HFFc6 (cell line): ENCODE measurements around the gene OR56A4. TPM values are rescaled to one million over a fixed set of nuclear protein-coding genes. Genes with fewer than 3 reads are reported as not detected.
A peak's percentile ranks its signal among the peaks of the same experiment; 100 is the strongest.

ENCODE experiments used
- DNase-seq: peaks from one replicate; pipeline ENCODE4 v3.0.0-alpha.2; 2018
- H3K27ac Mint-ChIP-seq: 2 replicates; pipeline ENCODE4 v1.8.0; 2020; ENCODE audit warnings: mild to moderate bottlenecking, mixed read lengths
- H3K27me3 Mint-ChIP-seq: 2 replicates; pipeline ENCODE4 v1.8.0; 2021; ENCODE audit warnings: mild to moderate bottlenecking, moderate library complexity, mixed read lengths; ENCODE audit not compliant: insufficient read depth
- H3K36me3 Mint-ChIP-seq: 2 replicates; pipeline ENCODE4 v1.8.0; 2021; ENCODE audit warnings: low read depth, mixed read lengths
- H3K4me1 Mint-ChIP-seq: 2 replicates; pipeline ENCODE4 v1.8.0; 2020; ENCODE audit warnings: low read depth, mixed read lengths
- H3K4me3 Mint-ChIP-seq: 2 replicates; pipeline ENCODE4 v1.8.0; 2020; ENCODE audit warnings: mild to moderate bottlenecking, moderate library complexity, mixed read lengths
- H3K9me3 Mint-ChIP-seq: 2 replicates; pipeline ENCODE4 v1.8.0; 2020; ENCODE audit warnings: mild to moderate bottlenecking, mixed read lengths
- CTCF ChIP-seq: fragments of 200-600 bp; sonication (generic); IDR thresholded peaks from 2 replicates; pipeline ENCODE4 v1.5.0; 2021; ENCODE audit warnings: antibody characterized with exemption, mild to moderate bottlenecking
- total RNA-seq, 6 experiments: library from RNA; stranded (reverse); fragmentation: NEBNext Ultra II Directional; extraction: Animal tissue kit (Norgen Biotek cat#: 25700); gene quantifications; 2 replicates in 1 of 6; 3 replicates in 5 of 6; pipeline ENCODE4 v1.2.3, GENCODE V29; 2021

Gene OR56A4
- total RNA-seq, 6 experiments from 2014 or later = not detected

GRCh38 chr11:6006395-6006794 is 351 bp downstream of the OR56A4 start:
- no peak for TF ChIP-seq CTCF
- H3K4me3 Mint-ChIP-seq = no peak overlapping the region
- no peak for DNase-seq
- H3K36me3 Mint-ChIP-seq = no peaks in the 10 kb centered on the region
- peaks cover 26% of the 10 kb centered on the region for H3K9me3 Mint-ChIP-seq
- peaks cover 2% of the 10 kb centered on the region for H3K27me3 Mint-ChIP-seq
- no peak overlapping the region for H3K27ac Mint-ChIP-seq
- no peaks in the 10 kb centered on the region for H3K4me1 Mint-ChIP-seq

- H3K27me3 Mint-ChIP-seq = no peaks in the 10 kb centered on the region; the same call in 1 of the 2 replicates
These were observed 4.5 kb downstream of the OR56A4 start for GRCh38 chr11:6002202-6002699.

GRCh38 chr11:5994791-5995190 is 12.0 kb downstream of the OR56A4 start:
- H3K4me3 Mint-ChIP-seq = no peak overlapping the region
- no peak overlapping the region for H3K27ac Mint-ChIP-seq
- peaks cover 32% of the 10 kb centered on the region for H3K9me3 Mint-ChIP-seq
- H3K27me3 Mint-ChIP-seq = no peaks in the 10 kb centered on the region; the same call in 1 of the 2 replicates
- H3K36me3 Mint-ChIP-seq = no peaks in the 10 kb centered on the region
- no peak for DNase-seq
- no peaks in the 10 kb centered on the region for H3K4me1 Mint-ChIP-seq
- TF ChIP-seq CTCF = no peak

More at GRCh38 chr11:6002202-6002699, 4.5 kb downstream of the OR56A4 start:
- Mint-ChIP-seq H3K4me3 (no peak overlapping the region), H3K36me3 (no peaks in the 10 kb centered on the region), H3K4me1 (no peaks in the 10 kb centered on the region), H3K9me3 (peaks cover 34% of the 10 kb centered on the region), H3K27ac (no peak overlapping the region)
- TF ChIP-seq CTCF = no peak
- no peak for DNase-seq

GRCh38 chr11:5992604-5993251 is 14.0 kb downstream of the OR56A4 start:
- no peak for DNase-seq
- peak; percentile 61 for TF ChIP-seq CTCF
- no peaks in the 10 kb centered on the region for H3K36me3 Mint-ChIP-seq
- H3K4me3 Mint-ChIP-seq = no peak overlapping the region
- no peaks in the 10 kb centered on the region for H3K4me1 Mint-ChIP-seq
- no peaks in the 10 kb centered on the region; the same call in 1 of the 2 replicates for H3K27me3 Mint-ChIP-seq
- H3K9me3 Mint-ChIP-seq = peaks cover 28% of the 10 kb centered on the region
- no peak overlapping the region for H3K27ac Mint-ChIP-seq

- H3K36me3 Mint-ChIP-seq = no peaks in the 10 kb centered on the region
- H3K9me3 Mint-ChIP-seq = peaks cover 29% of the 10 kb centered on the region
- no peak overlapping the region for H3K4me3 Mint-ChIP-seq
- H3K27me3 Mint-ChIP-seq = no peaks in the 10 kb centered on the region; the same call in 1 of the 2 replicates
- DNase-seq = no peak
- H3K4me1 Mint-ChIP-seq = no peaks in the 10 kb centered on the region
- H3K27ac Mint-ChIP-seq = no peak overlapping the region
- TF ChIP-seq CTCF = no peak
These were observed 14.6 kb downstream of the OR56A4 start for GRCh38 chr11:5992150-5992549.
